Stimulated activated CD4-positive, alpha-beta T cell treated with anti-CD3 and anti-CD28 coated beads, Interleukin-2, amount 100 ng/mL, for 48 hours (primary cell): ENCODE results near the gene SPATA6L.
"Not testable (repeated sequence)": the region's sequence is repeated elsewhere in the genome, so short reads cannot be mapped to it uniquely, and the experiment has no call there.

Experiments
- DNase-seq, 2 donors: peaks; one replicate each; pipeline ENCODE4 v3.0.0-alpha.2; 2020

The SPATA6L gene

GRCh38 chr9:4620881-4621555 lies 45.3 kb downstream of the SPATA6L start:
- no peak for DNase-seq

GRCh38 chr9:4620057-4620765 lies 46.1 kb downstream of the SPATA6L start:
- DNase-seq, result no peak

GRCh38 chr9:4618700-4619099 lies 47.6 kb downstream of the SPATA6L start:
- DNase-seq, result no peak

GRCh38 chr9:4617752-4618151 lies 48.5 kb downstream of the SPATA6L start:
- DNase-seq, result no peak

DNA sequence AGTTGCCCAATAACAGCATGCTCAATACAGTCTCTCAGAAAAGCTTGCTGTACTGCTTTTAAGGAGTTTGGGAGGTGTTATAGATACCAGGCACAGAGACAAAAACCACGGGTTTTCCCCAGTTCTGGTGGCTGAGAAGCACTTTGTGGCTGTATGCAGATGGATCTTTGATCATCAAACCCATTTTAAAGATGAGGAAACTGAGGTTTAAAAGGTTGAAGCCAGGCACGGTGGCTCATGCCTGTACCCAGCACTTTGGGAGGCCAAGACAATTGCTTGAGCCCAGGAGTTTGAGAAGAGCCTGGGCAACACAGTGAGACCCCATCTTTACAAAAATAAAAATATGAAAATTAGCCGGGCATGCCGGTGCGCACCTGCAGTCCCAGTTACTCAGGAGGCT lies 50.5 kb downstream of the SPATA6L start:
- DNase-seq, result no peak

- DNase-seq, result no peak
Measured at GRCh38 chr9:4615251-4615650, 51.0 kb downstream of the SPATA6L start.

GRCh38 chr9:4614627-4615026 lies 51.7 kb downstream of the SPATA6L start:
- no peak for DNase-seq

DNA sequence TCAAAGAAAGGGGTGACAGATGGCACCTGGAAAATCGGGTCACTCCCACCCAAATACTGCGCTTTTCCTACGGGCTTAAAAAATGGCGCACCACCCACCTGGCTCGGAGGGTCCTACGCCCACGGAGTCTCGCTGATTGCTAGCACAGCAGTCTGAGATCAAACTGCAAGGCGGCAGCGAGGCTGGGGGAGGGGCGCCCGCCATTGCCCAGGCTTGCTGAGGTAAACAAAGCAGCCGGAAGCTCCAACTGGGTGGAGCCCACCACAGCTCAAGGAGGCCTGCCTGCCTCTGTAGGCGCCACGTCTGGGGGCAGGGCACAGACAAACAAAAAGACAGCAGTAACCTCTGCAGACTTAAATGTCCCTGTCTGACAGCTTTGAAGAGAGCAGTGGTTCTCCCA lies 60.2 kb downstream of the SPATA6L start:
- not testable (repeated sequence) for DNase-seq

DNA sequence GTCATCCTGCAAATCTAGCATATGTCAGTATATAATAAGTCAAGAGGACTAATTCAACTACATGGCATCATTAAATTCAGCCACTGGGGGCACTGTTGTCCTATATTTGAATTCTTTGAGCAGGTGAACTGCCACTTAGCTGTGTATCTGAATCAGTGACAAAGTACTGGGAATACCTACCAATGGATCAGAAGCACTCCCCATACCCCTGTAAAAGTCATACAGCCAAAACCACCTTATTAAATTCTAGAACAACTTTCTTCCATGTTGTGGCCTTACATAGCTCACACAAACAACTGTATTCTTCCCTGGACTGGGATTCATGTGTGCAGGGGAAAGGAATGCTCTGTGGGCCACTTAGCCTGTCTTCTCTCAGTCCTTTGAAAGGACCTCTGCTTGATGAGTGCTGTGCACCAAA lies 61.6 kb downstream of the SPATA6L start:
- peak; percentile 66 to 74 for DNase-seq

DNA sequence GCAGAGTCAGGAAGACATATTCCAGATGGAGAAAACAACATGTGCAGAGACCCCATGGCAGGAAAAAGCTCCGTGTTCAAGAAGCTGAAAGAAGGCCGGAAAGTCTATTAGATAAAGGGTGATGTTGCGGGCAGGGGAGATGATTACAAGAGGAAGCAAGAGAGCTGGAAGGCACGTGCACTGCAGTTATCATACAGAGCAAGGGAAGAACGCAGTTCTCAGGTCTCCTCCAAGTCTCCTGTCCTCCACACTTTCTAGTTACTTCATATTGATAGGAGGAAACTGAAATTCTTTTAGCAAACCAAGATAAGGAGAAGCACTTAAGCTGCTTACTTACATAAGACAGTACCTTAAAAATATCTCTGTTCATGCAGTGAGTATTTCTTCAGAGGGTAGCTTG lies 62.5 kb downstream of the SPATA6L start:
- no peak for DNase-seq

- DNase-seq, result no peak
Measured at GRCh38 chr9:4600368-4600767, 65.9 kb downstream of the SPATA6L start.

- DNase-seq, result no peak
Measured at GRCh38 chr9:4596165-4596922, 69.9 kb downstream of the SPATA6L start.

DNA sequence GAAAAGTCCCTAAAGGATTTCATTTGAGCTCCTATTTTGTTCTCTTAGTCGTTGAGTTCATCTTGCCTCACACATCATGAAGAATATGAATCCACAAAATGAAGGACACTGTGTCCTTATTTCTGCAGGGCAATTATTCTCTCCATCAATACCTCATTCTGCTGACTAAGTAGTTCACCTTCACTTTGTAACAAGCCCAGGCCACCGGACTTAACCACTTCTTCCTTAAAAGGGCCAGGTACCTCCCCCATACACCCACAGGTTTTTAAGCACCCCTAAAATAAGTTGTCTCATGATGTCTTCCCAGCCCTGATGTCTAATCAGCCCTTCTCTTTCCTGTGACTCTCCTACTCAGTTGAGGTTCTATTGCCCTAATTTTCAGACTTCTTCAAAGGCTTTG lies 71.3 kb downstream of the SPATA6L start:
- no peak for DNase-seq

GRCh38 chr9:4594545-4594944 lies 71.7 kb downstream of the SPATA6L start:
- no peak for DNase-seq

GRCh38 chr9:4592886-4593285 lies 73.4 kb downstream of the SPATA6L start:
- no peak for DNase-seq

DNA sequence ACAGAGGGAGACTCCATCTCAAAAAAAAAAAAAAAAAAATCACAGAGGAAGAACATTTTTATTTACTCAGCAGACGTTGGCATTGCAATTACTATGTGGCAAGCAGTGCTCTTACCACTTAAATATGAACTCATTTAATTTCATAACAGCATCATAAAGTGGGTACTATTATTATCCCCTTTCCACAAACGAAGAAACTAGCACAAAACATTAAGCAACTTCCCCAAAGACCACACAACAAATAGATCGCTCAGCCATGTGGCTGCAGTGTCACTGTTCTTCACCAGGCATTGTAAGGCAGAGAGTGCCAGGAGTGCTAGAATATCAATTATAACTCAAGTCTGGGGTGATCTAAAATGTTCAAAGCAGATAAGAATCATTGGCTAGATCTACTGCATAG lies 74.0 kb downstream of the SPATA6L start:
- no peak for DNase-seq

GRCh38 chr9:4591123-4591500 lies 75.2 kb downstream of the SPATA6L start:
- DNase-seq, result no peak

GRCh38 chr9:4590430-4591122 lies 75.7 kb downstream of the SPATA6L start:
- DNase-seq, result no peak

DNA sequence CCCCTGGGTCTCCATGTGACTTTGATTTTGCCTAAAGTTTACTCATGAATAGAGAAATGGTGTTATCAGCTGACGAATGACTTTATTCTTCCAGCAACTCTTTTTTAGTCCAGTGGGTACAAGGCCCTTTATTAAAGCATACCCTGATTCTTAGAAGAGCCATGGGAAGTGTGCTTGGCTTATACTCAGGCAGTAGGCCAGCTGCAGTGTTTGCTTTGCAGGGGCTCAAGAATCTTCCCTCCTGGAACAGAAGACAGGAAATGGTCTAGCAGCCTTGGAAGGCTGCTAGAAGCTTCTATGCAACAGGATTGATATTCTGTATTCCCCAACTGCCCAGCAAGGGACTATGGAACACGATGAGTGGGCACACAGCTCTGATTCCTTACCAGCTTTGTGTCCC lies 77.6 kb downstream of the SPATA6L start:
- DNase-seq, result no peak

DNA sequence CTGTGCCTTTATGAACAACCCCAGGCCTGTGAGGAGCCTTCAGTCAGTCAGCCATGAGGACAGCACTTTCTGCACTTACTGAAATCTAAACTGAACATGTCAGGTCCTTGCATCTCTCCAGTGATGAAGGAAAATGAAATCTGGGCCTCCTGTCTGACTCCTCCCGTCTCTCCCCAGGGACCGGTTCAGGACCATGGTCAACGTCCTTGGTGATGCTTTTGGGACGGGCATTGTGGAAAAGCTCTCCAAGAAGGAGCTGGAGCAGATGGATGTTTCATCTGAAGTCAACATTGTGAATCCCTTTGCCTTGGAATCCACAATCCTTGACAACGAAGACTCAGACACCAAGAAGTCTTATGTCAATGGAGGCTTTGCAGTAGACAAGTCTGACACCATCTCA lies 81.1 kb downstream of the SPATA6L start:
- no peak for DNase-seq

- DNase-seq, result no peak
Measured at GRCh38 chr9:4584636-4585035, 81.6 kb downstream of the SPATA6L start.

DNA sequence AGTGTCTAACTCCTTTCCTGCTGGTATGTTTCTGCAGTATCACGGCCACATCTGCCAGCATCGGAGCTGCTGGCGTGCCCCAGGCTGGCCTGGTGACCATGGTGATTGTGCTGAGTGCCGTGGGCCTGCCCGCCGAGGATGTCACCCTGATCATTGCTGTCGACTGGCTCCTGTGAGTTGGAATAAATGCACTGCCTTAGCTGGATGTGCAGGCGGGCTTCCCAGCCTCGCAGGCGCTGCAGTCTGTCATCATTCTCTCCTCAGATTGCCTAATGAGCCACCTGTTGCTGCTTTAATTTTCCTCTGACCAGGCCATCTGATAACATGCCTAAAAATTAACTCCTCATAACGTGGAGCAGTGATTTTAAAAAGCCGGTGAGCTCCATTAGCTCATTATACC lies 83.3 kb downstream of the SPATA6L start:
- DNase-seq, result no peak

DNA sequence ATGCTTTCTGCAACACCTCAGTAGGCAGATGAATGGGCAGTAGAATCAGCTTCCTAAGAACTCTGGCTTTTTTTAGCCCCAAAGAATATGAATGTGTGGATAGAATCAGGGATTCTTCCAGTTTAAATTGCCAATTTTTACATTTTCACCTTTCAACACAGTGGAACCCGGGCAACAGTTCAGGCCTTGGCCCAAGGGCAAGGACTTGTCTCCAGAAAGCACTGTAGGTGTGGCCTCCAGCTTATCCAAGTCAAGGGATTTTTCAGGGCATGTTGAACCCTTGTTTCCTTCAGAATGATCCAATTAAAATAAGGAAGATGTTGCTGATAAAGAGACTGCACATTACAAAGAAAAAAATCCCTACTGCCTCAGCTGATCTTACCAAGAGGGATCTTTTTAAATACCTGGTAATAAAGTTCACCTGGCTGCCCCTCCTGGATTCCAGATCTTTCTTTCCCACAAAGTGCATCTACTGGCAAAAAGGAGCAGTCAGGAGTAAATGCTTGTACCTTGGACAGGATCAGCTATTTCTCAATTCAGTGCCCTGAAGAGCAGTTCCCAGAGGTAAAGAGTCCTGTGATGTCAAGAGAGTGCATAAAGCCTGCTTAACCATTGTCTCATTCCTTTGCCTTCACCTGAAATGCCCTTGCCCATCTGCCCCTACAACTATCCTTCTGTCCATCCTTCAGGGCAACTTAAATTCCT lies 84.3 kb downstream of the SPATA6L start:
- no peak for DNase-seq
